Uterus (tissue), 4 donors: Measurements from ENCODE around the gene LIMS3. TPM values are rescaled to one million over a fixed set of nuclear protein-coding genes. Genes with fewer than 3 reads are reported as not detected.
"Not testable (repeated sequence)": the region's sequence is repeated elsewhere in the genome, so short reads cannot be mapped to it uniquely, and the experiment has no call there.

Source experiments
- DNase-seq, 2 donors: peaks; one replicate each; pipeline ENCODE4 v3.0.0-alpha.2; 2019 to 2020
- H3K27ac ChIP-seq, 2 donors: fragments of 200-600 bp; sonication (generic); 1 replicate in 1 of 2; 2 replicates in 1 of 2; pipeline ENCODE4 v1.5.1; 2016 to 2018
- H3K27me3 ChIP-seq, 2 donors: fragments of 200-600 bp; sonication (generic); one replicate each; pipeline ENCODE4 v1.5.1; 2018 to 2019; ENCODE audit warnings: control low read depth in 1 of 2
- H3K36me3 ChIP-seq, 2 donors: fragments of 200-600 bp; sonication (generic); one replicate each; pipeline ENCODE4 v1.5.1; 2019; ENCODE audit warnings: control low read depth in 1 of 2
- H3K4me1 ChIP-seq, 2 donors: fragments of 200-600 bp; sonication (generic); one replicate each; pipeline ENCODE4 v1.5.1; 2018 to 2019; ENCODE audit warnings: control low read depth in 1 of 2
- H3K4me3 ChIP-seq, 2 donors: fragments of 200-600 bp; sonication (generic); 1 replicate in 1 of 2; 2 replicates in 1 of 2; pipeline ENCODE4 v1.5.1; 2018 to 2019; ENCODE audit warnings: mild to moderate bottlenecking in 1 of 2
- H3K9me3 ChIP-seq, 2 donors: fragments of 200-600 bp; sonication (generic); one replicate each; pipeline ENCODE4 v1.5.1; 2019; ENCODE audit warnings: control low read depth in 1 of 2
- intact Hi-C: fragments of 100-400 bp; cut with DNase I; formaldehyde crosslinking; loops from one replicate; pipeline ENCODE4 v1.15.1; 2023; ENCODE audit warnings: low total_unique reads
- total RNA-seq, 4 donors: library from RNA; depleted of rRNA in 3 of 4; stranded (reverse); fragments of >200 nt in 3 of 4; gene quantifications; one replicate each; pipeline versions ENCODE4 v1.1.0 to v1.2.4, GENCODE V29; 2014 to 2023
- donor health status: DM: yes; HTN: yes; CAD: no.

LIMS3 gene
- total RNA-seq, 4 donors from 2014 or later, result 6.6 to 32.8 TPM; not detected in 2

DNA sequence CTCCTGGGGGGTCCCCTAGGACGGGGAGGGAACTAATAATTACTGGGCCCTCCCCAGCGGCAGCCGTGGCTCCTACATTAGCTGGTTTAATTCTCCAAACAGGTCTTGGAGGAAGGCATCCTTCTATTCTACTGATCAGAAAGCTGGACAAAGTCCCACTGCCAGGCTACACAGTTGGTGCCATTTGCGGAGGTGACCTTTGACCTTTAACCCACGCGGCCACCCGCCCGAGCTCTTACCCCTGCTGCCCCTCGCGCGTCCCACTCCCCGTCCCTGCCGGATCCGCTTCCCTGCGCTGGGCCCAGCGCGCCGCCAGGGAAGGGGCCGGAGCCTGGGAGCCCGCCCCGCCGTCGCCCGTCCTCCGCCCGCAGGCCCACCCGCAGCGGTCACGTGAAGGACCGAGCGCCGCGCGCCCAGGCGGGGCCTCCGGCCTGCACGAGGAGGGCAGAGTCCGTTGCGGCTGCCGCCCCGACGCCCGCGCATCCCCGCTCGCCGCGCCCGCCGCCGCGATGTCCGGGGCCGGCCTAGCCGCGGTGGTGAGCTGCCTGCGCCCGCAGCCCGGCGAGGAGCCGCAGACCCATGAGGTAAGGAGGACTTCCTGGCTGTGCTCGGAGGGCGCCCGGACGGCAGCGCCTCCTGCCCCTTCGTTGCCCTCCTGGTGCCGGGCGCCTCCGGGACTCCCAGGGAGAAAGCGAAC is 48.9 kb downstream of the LIMS3 start:
- intact Hi-C loops, H3K27ac ChIP-seq, H3K9me3 ChIP-seq, H3K4me3 ChIP-seq, DNase-seq, H3K4me1 ChIP-seq, H3K36me3 ChIP-seq, H3K27me3 ChIP-seq: not testable (repeated sequence)

DNA sequence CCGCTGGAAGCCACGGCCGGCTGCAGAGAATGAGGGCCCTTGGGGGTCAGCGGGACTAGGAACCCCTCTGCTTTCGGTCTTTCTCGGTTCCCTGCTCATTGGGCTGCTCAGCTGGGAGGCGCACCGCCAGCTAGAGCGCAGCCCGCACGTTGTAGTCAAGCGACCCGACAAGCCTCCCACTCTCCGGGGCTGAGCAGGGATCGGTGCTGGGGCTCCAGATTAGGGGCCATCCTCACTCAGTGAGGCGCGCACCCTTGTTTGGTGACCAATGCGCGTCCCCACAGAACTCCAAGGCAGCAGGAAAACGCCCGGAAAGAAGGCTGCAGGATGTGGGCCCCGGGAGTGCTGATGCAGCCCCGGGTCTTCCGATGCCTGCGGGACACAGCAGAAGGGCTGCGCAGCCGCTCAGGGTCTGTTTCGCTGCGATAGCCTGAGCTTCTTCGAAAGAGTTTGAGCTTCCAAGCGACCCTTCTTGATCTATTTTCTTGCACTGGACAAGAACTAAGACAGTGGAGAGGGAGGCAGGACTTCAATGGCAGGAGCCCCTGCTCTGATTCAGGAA is 49.6 kb downstream of the LIMS3 start:
- H3K27ac ChIP-seq, H3K9me3 ChIP-seq, H3K27me3 ChIP-seq, DNase-seq, H3K36me3 ChIP-seq, H3K4me3 ChIP-seq, intact Hi-C loops, H3K4me1 ChIP-seq: not testable (repeated sequence)

GRCh38 chr2:109950146-109950843 is 51.8 kb downstream of the LIMS3 start:
- H3K9me3 ChIP-seq, H3K27me3 ChIP-seq, H3K27ac ChIP-seq, H3K36me3 ChIP-seq, H3K4me3 ChIP-seq, DNase-seq, intact Hi-C loops, H3K4me1 ChIP-seq: not testable (repeated sequence)

GRCh38 chr2:109963942-109964341 is 65.5 kb downstream of the LIMS3 start:
- DNase-seq, H3K36me3 ChIP-seq, H3K9me3 ChIP-seq, H3K27ac ChIP-seq, intact Hi-C loops, H3K4me3 ChIP-seq, H3K27me3 ChIP-seq, H3K4me1 ChIP-seq: not testable (repeated sequence)

GRCh38 chr2:109965482-109965881 is 67.0 kb downstream of the LIMS3 start:
- H3K9me3 ChIP-seq, H3K27me3 ChIP-seq, H3K4me3 ChIP-seq, H3K4me1 ChIP-seq, H3K27ac ChIP-seq, DNase-seq, intact Hi-C loops, H3K36me3 ChIP-seq: not testable (repeated sequence)

DNA sequence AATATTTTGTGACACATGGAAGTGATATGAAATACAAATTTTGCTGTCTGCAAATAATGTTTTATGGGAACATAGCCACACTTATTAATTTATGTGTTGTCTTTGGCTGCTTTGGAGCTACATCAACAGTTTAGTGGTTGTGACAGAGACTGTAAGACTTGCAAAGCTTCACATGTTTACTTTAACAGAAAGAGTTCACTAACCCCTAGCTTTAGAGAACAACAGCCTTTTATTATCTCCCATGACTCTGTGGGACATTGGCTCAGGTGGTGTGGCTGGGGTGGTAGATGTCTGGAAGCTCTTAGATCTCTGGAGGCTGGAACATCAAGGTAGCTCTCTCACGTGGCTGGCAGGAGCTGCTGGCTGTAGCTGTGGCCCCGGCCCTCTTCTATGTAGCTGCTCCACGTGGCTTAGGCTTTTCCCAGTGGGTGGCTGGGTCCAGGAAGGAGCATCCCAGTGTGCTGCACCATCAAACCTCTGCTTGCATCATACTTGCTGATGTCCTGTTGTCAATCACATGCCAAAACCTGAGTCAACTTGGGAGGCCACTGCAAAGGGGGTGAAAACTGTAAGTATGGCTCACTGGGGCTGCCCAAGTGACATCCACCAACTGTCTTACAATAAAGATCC is 67.7 kb downstream of the LIMS3 start:
- H3K4me1 ChIP-seq, H3K36me3 ChIP-seq, H3K27me3 ChIP-seq, H3K27ac ChIP-seq, H3K9me3 ChIP-seq, DNase-seq, intact Hi-C loops, H3K4me3 ChIP-seq: not testable (repeated sequence)

- H3K27ac ChIP-seq, H3K9me3 ChIP-seq, DNase-seq, H3K27me3 ChIP-seq, H3K4me1 ChIP-seq, intact Hi-C loops, H3K4me3 ChIP-seq, H3K36me3 ChIP-seq: not testable (repeated sequence)
These were observed 68.4 kb downstream of the LIMS3 start for GRCh38 chr2:109966858-109967257.

DNA sequence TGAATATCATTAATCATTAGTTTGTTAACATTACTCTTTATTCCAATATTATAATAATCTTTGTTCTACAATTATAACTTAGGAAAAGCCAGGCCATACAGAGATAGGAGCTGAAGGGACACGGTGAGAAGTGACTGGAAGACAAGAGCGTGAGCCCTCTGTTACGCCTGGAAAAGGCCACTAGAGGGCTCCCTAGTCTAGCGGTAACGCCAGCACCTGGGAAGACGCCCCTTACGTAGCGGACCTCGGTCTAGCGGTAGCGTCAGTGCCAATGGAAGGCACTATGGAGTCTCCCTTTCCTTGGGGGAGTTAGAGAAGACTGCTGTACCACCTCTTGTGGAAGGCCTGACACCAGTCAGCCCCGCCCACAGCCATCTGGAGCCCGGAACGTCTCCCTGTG is 71.4 kb downstream of the LIMS3 start:
- intact Hi-C loops, DNase-seq, H3K27me3 ChIP-seq, H3K4me3 ChIP-seq, H3K9me3 ChIP-seq, H3K27ac ChIP-seq, H3K36me3 ChIP-seq, H3K4me1 ChIP-seq: not testable (repeated sequence)

DNA sequence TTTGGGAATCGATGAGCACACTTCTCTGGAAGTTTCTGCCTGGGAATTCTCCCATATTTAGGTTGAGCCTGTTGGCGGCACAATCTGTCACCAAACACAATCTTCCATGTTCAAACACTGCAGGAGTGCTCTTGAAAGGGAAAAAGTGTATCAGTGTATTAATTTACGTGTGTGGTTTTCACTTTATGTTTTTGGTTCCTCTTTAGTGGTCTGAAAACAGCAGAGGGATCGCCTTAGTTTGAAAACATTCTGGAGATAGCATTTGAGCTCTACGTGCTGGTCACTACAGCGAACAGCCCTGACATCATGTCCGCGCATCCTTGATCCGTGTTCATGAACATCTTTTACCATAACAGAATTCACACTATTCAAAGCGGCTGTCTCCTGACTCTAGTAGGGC is 73.2 kb downstream of the LIMS3 start:
- intact Hi-C loops, H3K27ac ChIP-seq, DNase-seq, H3K27me3 ChIP-seq, H3K36me3 ChIP-seq, H3K4me1 ChIP-seq, H3K9me3 ChIP-seq, H3K4me3 ChIP-seq: not testable (repeated sequence)

Other genes with a start within 250 kb of the LIMS3 start
- gene RGPD5, start 104.4 kb upstream of the LIMS3 start, total RNA-seq, result 100 to 1,000 TPM in 1 of 4 donors, 10 to 100 TPM in 3; 10.5 to 111 (median 45.6) TPM
- gene MALL, start 217.1 kb downstream of the LIMS3 start, total RNA-seq, result 10 to 100 TPM in 3 of 4 donors, under 1 TPM in 1; 0.59 to 46.4 (median 16.4) TPM